ENCODE data around the gene CHRNB1.

The CHRNB1 gene

DNA sequence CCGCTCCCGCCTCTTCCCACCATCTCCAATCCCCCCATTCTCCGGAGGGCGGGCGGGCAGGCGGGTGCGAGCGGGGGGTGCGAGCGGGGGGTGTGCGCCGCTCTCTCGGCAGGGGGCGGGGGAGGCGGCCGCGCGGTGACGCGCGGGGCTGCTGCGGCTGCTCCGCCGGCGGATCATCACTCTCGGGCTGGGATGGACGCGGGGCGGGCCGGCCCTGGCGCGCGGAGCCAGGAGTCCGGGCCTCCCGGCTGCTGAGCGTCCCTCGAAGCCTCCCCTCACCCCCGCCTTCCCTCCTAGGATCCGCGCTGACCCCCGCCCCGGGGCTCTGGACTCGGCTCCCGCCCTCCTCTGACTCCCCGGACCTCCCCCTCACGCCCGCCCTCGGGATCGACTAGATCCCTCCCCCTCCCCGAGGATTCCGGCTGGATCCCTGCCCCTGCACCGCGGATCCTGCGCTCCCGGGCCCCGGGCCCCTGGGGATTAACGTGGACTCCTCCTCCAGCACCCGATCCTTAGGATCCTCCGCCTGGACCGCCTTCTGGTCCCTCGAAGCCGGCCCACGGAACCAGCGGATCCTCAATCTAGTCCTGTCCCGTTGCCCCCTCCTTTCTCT, 40.0 kb upstream of the CHRNB1 start:
- Histone ChIP-seq H2AFZ (ENCODE audit: low read depth, low read length) (peak overlapping the region; percentile 75), H3K9ac (ENCODE audit: low read depth, low read length) (peak overlapping the region; percentile 82), H3K4me2 (ENCODE audit: insufficient read depth, low read length) (peak overlapping the region; percentile 96), H3K4me1 (ENCODE audit: insufficient read depth, low read length) (peaks cover 25% of the 10 kb centered on the region), H3K27ac (ENCODE audit: low read length) (peak overlapping the region; percentile 76), H3K27me3 (ENCODE audit: insufficient read depth, low read length, poor library complexity) (no peaks in the 10 kb centered on the region), H3K79me2 (ENCODE audit: insufficient read depth, low read length) (peaks cover 9% of the 10 kb centered on the region; the same call in 1 of the 2 replicates), H4K20me1 (ENCODE audit: insufficient read depth, low read length) (0 out of 2 replicates have a peak, but pooled peaks cover 2% of the 10 kb centered on the region), H3K36me3 (ENCODE audit: insufficient read depth, low read length) (peaks cover 15% of the 10 kb centered on the region), H3K9me3 (ENCODE audit: insufficient read depth, low read length, severe bottlenecking) (no peaks in the 10 kb centered on the region), H3K4me3 (ENCODE audit: low read depth in 1 of 2, low read length in 2 of 2) (peak overlapping the region; percentile 46 to 89; a peak in 3 of 4 replicates)
- ATAC-seq (ENCODE audit: insufficient read depth, low read depth) (peak; percentile 41), DNase-seq (no peak)
- TF ChIP-seq, protein P1, sequence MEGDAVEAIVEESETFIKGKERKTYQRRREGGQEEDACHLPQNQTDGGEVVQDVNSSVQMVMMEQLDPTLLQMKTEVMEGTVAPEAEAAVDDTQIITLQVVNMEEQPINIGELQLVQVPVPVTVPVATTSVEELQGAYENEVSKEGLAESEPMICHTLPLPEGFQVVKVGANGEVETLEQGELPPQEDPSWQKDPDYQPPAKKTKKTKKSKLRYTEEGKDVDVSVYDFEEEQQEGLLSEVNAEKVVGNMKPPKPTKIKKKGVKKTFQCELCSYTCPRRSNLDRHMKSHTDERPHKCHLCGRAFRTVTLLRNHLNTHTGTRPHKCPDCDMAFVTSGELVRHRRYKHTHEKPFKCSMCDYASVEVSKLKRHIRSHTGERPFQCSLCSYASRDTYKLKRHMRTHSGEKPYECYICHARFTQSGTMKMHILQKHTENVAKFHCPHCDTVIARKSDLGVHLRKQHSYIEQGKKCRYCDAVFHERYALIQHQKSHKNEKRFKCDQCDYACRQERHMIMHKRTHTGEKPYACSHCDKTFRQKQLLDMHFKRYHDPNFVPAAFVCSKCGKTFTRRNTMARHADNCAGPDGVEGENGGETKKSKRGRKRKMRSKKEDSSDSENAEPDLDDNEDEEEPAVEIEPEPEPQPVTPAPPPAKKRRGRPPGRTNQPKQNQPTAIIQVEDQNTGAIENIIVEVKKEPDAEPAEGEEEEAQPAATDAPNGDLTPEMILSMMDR (IDR thresholded peaks at IDR 0.05; ENCODE audit: borderline replicate concordance, extremely low read depth, low read length, poor library complexity, severe bottlenecking) = no peak
- TF ChIP-seq EZH2 (IDR thresholded peaks at IDR 0.05; ENCODE audit: borderline replicate concordance, low read depth, low read length, severe bottlenecking) = no peak

GRCh38 chr17:7405350-7406234, 39.3 kb upstream of the CHRNB1 start:
- Histone ChIP-seq H3K36me3 (ENCODE audit: insufficient read depth, low read length) (peaks cover 21% of the 10 kb centered on the region), H3K79me2 (ENCODE audit: insufficient read depth, low read length) (peaks cover 9% of the 10 kb centered on the region; the same call in 1 of the 2 replicates), H3K27ac (ENCODE audit: low read length) (peak overlapping the region; percentile 76), H3K4me3 (ENCODE audit: low read depth in 1 of 2, low read length in 2 of 2) (peak overlapping the region; percentile 46 to 89; a peak in 3 of 4 replicates), H3K4me1 (ENCODE audit: insufficient read depth, low read length) (peaks cover 25% of the 10 kb centered on the region), H3K4me2 (ENCODE audit: insufficient read depth, low read length) (peak overlapping the region; percentile 96), H3K9me3 (ENCODE audit: insufficient read depth, low read length, severe bottlenecking) (no peaks in the 10 kb centered on the region), H4K20me1 (ENCODE audit: insufficient read depth, low read length) (0 out of 2 replicates have a peak, but pooled peaks cover 2% of the 10 kb centered on the region), H2AFZ (ENCODE audit: low read depth, low read length) (peak overlapping the region; percentile 75; the same call in 1 of the 2 replicates), H3K9ac (ENCODE audit: low read depth, low read length) (peak overlapping the region; percentile 82), H3K27me3 (ENCODE audit: insufficient read depth, low read length, poor library complexity) (no peaks in the 10 kb centered on the region)
- no peak for ATAC-seq (ENCODE audit: insufficient read depth, low read depth)
- peak; percentile 10 for DNase-seq
- TF ChIP-seq, protein P1 (IDR thresholded peaks at IDR 0.05; ENCODE audit: borderline replicate concordance, extremely low read depth, low read length, poor library complexity, severe bottlenecking) = no peak
- TF ChIP-seq EZH2 (IDR thresholded peaks at IDR 0.05; ENCODE audit: borderline replicate concordance, low read depth, low read length, severe bottlenecking) = no peak

DNA sequence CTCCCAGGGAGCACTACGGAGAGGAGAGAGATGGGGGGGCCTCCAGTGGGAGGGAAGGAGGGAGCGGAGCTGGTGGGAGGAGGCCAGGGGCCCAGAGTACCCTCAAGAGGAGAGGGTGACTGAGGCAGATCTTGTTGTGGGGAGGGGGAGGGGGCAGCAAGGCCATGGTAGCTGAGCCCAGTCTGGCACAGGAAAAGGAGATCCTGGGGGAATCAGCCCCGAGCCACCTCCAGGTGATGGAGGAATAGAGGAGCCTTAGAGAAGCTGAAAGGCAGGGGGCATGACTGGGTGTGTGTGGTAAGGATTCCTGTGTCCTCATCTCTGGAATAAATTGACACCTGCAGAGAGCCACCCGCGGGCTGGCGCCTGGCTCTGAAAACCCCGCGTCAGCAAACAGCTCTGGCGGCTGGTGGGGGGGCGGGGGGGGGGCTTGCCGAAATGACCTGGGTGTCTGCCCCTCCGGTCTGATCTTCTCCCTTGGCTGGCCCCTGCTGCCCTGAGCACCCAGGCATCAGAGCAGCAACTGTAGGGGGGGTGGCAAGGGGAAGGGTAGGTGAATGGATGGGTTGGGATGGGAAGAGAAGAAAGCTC, 38.5 kb upstream of the CHRNB1 start:
- Histone ChIP-seq H3K9me3 (ENCODE audit: insufficient read depth, low read length, severe bottlenecking) (no peaks in the 10 kb centered on the region), H3K27ac (ENCODE audit: low read length) (no peak overlapping the region), H2AFZ (ENCODE audit: low read depth, low read length) (no peak overlapping the region), H3K4me1 (ENCODE audit: insufficient read depth, low read length) (peaks cover 25% of the 10 kb centered on the region), H3K4me3 (ENCODE audit: low read depth in 1 of 2, low read length in 2 of 2) (no peak overlapping the region), H3K79me2 (ENCODE audit: insufficient read depth, low read length) (peaks cover 9% of the 10 kb centered on the region; the same call in 1 of the 2 replicates), H4K20me1 (ENCODE audit: insufficient read depth, low read length) (0 out of 2 replicates have a peak, but pooled peaks cover 2% of the 10 kb centered on the region), H3K9ac (ENCODE audit: low read depth, low read length) (no peak overlapping the region), H3K27me3 (ENCODE audit: insufficient read depth, low read length, poor library complexity) (no peaks in the 10 kb centered on the region), H3K4me2 (ENCODE audit: insufficient read depth, low read length) (peak overlapping the region; percentile 96), H3K36me3 (ENCODE audit: insufficient read depth, low read length) (peaks cover 23% of the 10 kb centered on the region)
- DNase-seq (no peak), ATAC-seq (ENCODE audit: insufficient read depth, low read depth) (no peak)
- TF ChIP-seq, protein P1 (IDR thresholded peaks at IDR 0.05; ENCODE audit: borderline replicate concordance, extremely low read depth, low read length, poor library complexity, severe bottlenecking) = no peak
- no peak for TF ChIP-seq EZH2 (IDR thresholded peaks at IDR 0.05; ENCODE audit: borderline replicate concordance, low read depth, low read length, severe bottlenecking)
